Activated CD4-positive, alpha-beta T cell treated with anti-CD3 and anti-CD28 coated beads, Interleukin-2, amount 10 ng/mL, durations not matched to agents 7 days and 5 days (primary cell): ENCODE results near the gene GCN1. TPM values are rescaled to one million over a fixed set of nuclear protein-coding genes. Genes with fewer than 3 reads are reported as not detected.

ENCODE experiments used
- CTCF ChIA-PET: fragments of 350-600 bp; sonication (Branson Sonifier 250); formaldehyde crosslinking; loops from one replicate; lab custom pipeline; 2021; ENCODE audit warnings: antibody characterized with exemption; lab: Charles Lee
- POLR2A ChIA-PET: fragments of 350-600 bp; sonication (Branson Sonifier 250); formaldehyde crosslinking; loops from one replicate; lab custom pipeline; 2021; ENCODE audit warnings: antibody characterized with exemption; lab: Charles Lee
- DNase-seq: peaks from one replicate; pipeline ENCODE4 v3.0.0-alpha.2; 2020
- H3K27ac Mint-ChIP-seq: one replicate; pipeline ENCODE4 v1.8.0; 2021; ENCODE audit warnings: mild to moderate bottlenecking, moderate library complexity, mixed read lengths
- H3K27me3 Mint-ChIP-seq: one replicate; pipeline ENCODE4 v1.8.0; 2021; ENCODE audit warnings: mixed read lengths
- H3K36me3 Mint-ChIP-seq: one replicate; pipeline ENCODE4 v1.8.0; 2021; ENCODE audit warnings: low read depth, mixed read lengths
- H3K4me1 Mint-ChIP-seq: one replicate; pipeline ENCODE4 v1.8.0; 2021; ENCODE audit warnings: mixed read lengths
- H3K4me3 Mint-ChIP-seq: one replicate; pipeline ENCODE4 v1.8.0; 2021; ENCODE audit warnings: mild to moderate bottlenecking, moderate library complexity, mixed read lengths
- H3K9me3 Mint-ChIP-seq: one replicate; pipeline ENCODE4 v1.8.0; 2021; ENCODE audit warnings: mixed read lengths
- total RNA-seq, 2 experiments: library from RNA; stranded (reverse); gene quantifications; one replicate each; pipeline ENCODE4 v1.2.3, GENCODE V29; 2021

The GCN1 gene
- total RNA-seq, 2 experiments from 2014 or later = 90.2 to 95.5 TPM

GRCh38 chr12:120115066-120115465, 79.4 kb downstream of the GCN1 start:
- peaks cover 77% of the 10 kb centered on the region for H3K4me1 Mint-ChIP-seq
- H3K27me3 Mint-ChIP-seq = no peaks in the 10 kb centered on the region
- H3K27ac Mint-ChIP-seq = peak overlapping the region; percentile 89
- H3K9me3 Mint-ChIP-seq = no peaks in the 10 kb centered on the region
- DNase-seq = peak; percentile 23
- ChIA-PET CTCF (interaction anchor here (0.6 to 4.3 kb wide), 7 partner anchors 10 to 336 kb away, joined by 3 to 20 read pairs (median 4); partner anchors contain the start of genes BICDL1 and PXN), POLR2A (interaction anchor here (1.0 kb wide), 1 partner anchor 86 kb away, joined by 6 read pairs; the partner anchor contains the start of gene RPLP0)
- peak overlapping the region; percentile 90 for H3K4me3 Mint-ChIP-seq
- H3K36me3 Mint-ChIP-seq = peaks cover 43% of the 10 kb centered on the region

GRCh38 chr12:120110550-120111501, 83.7 kb downstream of the GCN1 start:
- Mint-ChIP-seq H3K4me3 (peak overlapping the region; percentile 60), H3K9me3 (no peaks in the 10 kb centered on the region), H3K4me1 (peaks cover 70% of the 10 kb centered on the region), H3K27ac (peak overlapping the region; percentile 81), H3K36me3 (peaks cover 49% of the 10 kb centered on the region), H3K27me3 (no peaks in the 10 kb centered on the region)
- DNase-seq = peak; percentile 61
- ChIA-PET POLR2A (interaction anchor here (0.6 kb wide), 2 partner anchors 91 to 1108 kb away, joined by 3 to 5 read pairs; no protein-coding TSS in a partner anchor), CTCF (interaction anchor here (0.6 to 1.9 kb wide), 8 partner anchors 16 to 421 kb away, joined by 3 to 9 read pairs (median 4); partner anchors contain the start of gene RPLP0)

- no peak for DNase-seq
- H3K4me1 Mint-ChIP-seq = peaks cover 59% of the 10 kb centered on the region
- H3K27ac Mint-ChIP-seq = peak overlapping the region; percentile 60
- peaks cover 45% of the 10 kb centered on the region for H3K36me3 Mint-ChIP-seq
- POLR2A ChIA-PET = interaction anchor here (0.6 kb wide), 1 partner anchor 1109 kb away, joined by 3 read pairs; no protein-coding TSS in a partner anchor
- H3K9me3 Mint-ChIP-seq = no peaks in the 10 kb centered on the region
- H3K27me3 Mint-ChIP-seq = no peaks in the 10 kb centered on the region
- no peak overlapping the region for H3K4me3 Mint-ChIP-seq
- CTCF ChIA-PET = interaction anchor here (0.6 to 1.9 kb wide), 5 partner anchors 10 to 422 kb away, joined by 3 to 9 read pairs (median 4); partner anchors contain the start of gene RPLP0
These were observed 84.8 kb downstream of the GCN1 start for GRCh38 chr12:120109570-120110267.

GRCh38 chr12:120106151-120106550, 88.4 kb downstream of the GCN1 start:
- DNase-seq = no peak
- peaks cover 45% of the 10 kb centered on the region for H3K36me3 Mint-ChIP-seq
- ChIA-PET POLR2A (no interaction called here), CTCF (interaction anchor here (0.6 to 1.3 kb wide), 3 partner anchors 10 to 138 kb away, joined by 3 read pairs; no protein-coding TSS in a partner anchor)
- H3K9me3 Mint-ChIP-seq = no peaks in the 10 kb centered on the region
- no peaks in the 10 kb centered on the region for H3K27me3 Mint-ChIP-seq
- peak overlapping the region; percentile 27 for H3K27ac Mint-ChIP-seq
- H3K4me3 Mint-ChIP-seq = no peak overlapping the region
- peaks cover 45% of the 10 kb centered on the region for H3K4me1 Mint-ChIP-seq

- ChIA-PET CTCF (interaction anchor here (1.1 to 3.9 kb wide), 2 partner anchors 16 to 39 kb away, joined by 3 to 19 read pairs; no protein-coding TSS in a partner anchor), POLR2A (no interaction called here)
- H3K4me3 Mint-ChIP-seq = no peak overlapping the region
- peaks cover 43% of the 10 kb centered on the region for H3K36me3 Mint-ChIP-seq
- peaks cover 34% of the 10 kb centered on the region for H3K4me1 Mint-ChIP-seq
- DNase-seq = no peak
- no peak overlapping the region for H3K27ac Mint-ChIP-seq
- H3K9me3 Mint-ChIP-seq = no peaks in the 10 kb centered on the region
- H3K27me3 Mint-ChIP-seq = no peaks in the 10 kb centered on the region
These were observed 91.1 kb downstream of the GCN1 start for GRCh38 chr12:120103371-120103770.

- H3K9me3 Mint-ChIP-seq = no peaks in the 10 kb centered on the region
- POLR2A ChIA-PET = no interaction called here
- no peak for DNase-seq
- CTCF ChIA-PET = interaction anchor here (1.1 to 3.9 kb wide), 2 partner anchors 16 to 38 kb away, joined by 3 to 19 read pairs; no protein-coding TSS in a partner anchor
- H3K36me3 Mint-ChIP-seq = peaks cover 40% of the 10 kb centered on the region
- H3K27ac Mint-ChIP-seq = no peak overlapping the region
- peaks cover 30% of the 10 kb centered on the region for H3K4me1 Mint-ChIP-seq
- H3K27me3 Mint-ChIP-seq = no peaks in the 10 kb centered on the region
- no peak overlapping the region for H3K4me3 Mint-ChIP-seq
These were observed 91.5 kb downstream of the GCN1 start for GRCh38 chr12:120103044-120103338.

GRCh38 chr12:120102189-120103043, 92.1 kb downstream of the GCN1 start:
- peak overlapping the region; percentile 86 for H3K27ac Mint-ChIP-seq
- no peaks in the 10 kb centered on the region for H3K27me3 Mint-ChIP-seq
- no peaks in the 10 kb centered on the region for H3K9me3 Mint-ChIP-seq
- ChIA-PET POLR2A (interaction anchor here (0.6 kb wide), 1 partner anchor 116 kb away, joined by 13 read pairs; no protein-coding TSS in a partner anchor), CTCF (interaction anchor here (1.1 to 3.9 kb wide), 2 partner anchors 15 to 38 kb away, joined by 3 to 19 read pairs; no protein-coding TSS in a partner anchor)
- peaks cover 30% of the 10 kb centered on the region for H3K4me1 Mint-ChIP-seq
- DNase-seq = no peak
- H3K4me3 Mint-ChIP-seq = no peak overlapping the region
- peaks cover 37% of the 10 kb centered on the region for H3K36me3 Mint-ChIP-seq

GRCh38 chr12:120101617-120102016, 92.9 kb downstream of the GCN1 start:
- H3K9me3 Mint-ChIP-seq = no peaks in the 10 kb centered on the region
- H3K36me3 Mint-ChIP-seq = peaks cover 36% of the 10 kb centered on the region
- H3K4me1 Mint-ChIP-seq = peaks cover 28% of the 10 kb centered on the region
- no peaks in the 10 kb centered on the region for H3K27me3 Mint-ChIP-seq
- CTCF ChIA-PET = interaction anchor here (1.7 to 3.9 kb wide), 2 partner anchors 10 to 15 kb away, joined by 7 to 19 read pairs; no protein-coding TSS in a partner anchor
- H3K27ac Mint-ChIP-seq = peak overlapping the region; percentile 86
- H3K4me3 Mint-ChIP-seq = peak overlapping the region; percentile 54
- no peak for DNase-seq
- POLR2A ChIA-PET = interaction anchor here (0.6 kb wide), 1 partner anchor 115 kb away, joined by 13 read pairs; no protein-coding TSS in a partner anchor

GRCh38 chr12:120101182-120101581, 93.3 kb downstream of the GCN1 start:
- no peaks in the 10 kb centered on the region for H3K9me3 Mint-ChIP-seq
- ChIA-PET POLR2A (no interaction called here), CTCF (interaction anchor here (1.7 to 3.9 kb wide), 2 partner anchors 9 to 14 kb away, joined by 7 to 19 read pairs; no protein-coding TSS in a partner anchor)
- peak overlapping the region; percentile 86 for H3K27ac Mint-ChIP-seq
- peaks cover 36% of the 10 kb centered on the region for H3K36me3 Mint-ChIP-seq
- H3K4me3 Mint-ChIP-seq = peak overlapping the region; percentile 54
- no peaks in the 10 kb centered on the region for H3K27me3 Mint-ChIP-seq
- peaks cover 26% of the 10 kb centered on the region for H3K4me1 Mint-ChIP-seq
- no peak for DNase-seq

GRCh38 chr12:120100630-120101029, 93.9 kb downstream of the GCN1 start:
- POLR2A ChIA-PET = no interaction called here
- H3K9me3 Mint-ChIP-seq = no peaks in the 10 kb centered on the region
- H3K27ac Mint-ChIP-seq = peak overlapping the region; percentile 25
- CTCF ChIA-PET = interaction anchor here (0.5 to 3.9 kb wide), 5 partner anchors 8 to 121 kb away, joined by 3 to 19 read pairs (median 3); no protein-coding TSS in a partner anchor
- no peaks in the 10 kb centered on the region for H3K27me3 Mint-ChIP-seq
- H3K36me3 Mint-ChIP-seq = peaks cover 32% of the 10 kb centered on the region
- peaks cover 24% of the 10 kb centered on the region for H3K4me1 Mint-ChIP-seq
- H3K4me3 Mint-ChIP-seq = no peak overlapping the region
- DNase-seq = no peak

GRCh38 chr12:120099738-120100137, 94.8 kb downstream of the GCN1 start:
- Mint-ChIP-seq H3K4me1 (peaks cover 24% of the 10 kb centered on the region), H3K36me3 (peaks cover 28% of the 10 kb centered on the region), H3K4me3 (no peak overlapping the region), H3K27me3 (no peaks in the 10 kb centered on the region), H3K27ac (no peak overlapping the region), H3K9me3 (no peaks in the 10 kb centered on the region)
- no peak for DNase-seq
- POLR2A ChIA-PET = no interaction called here
- CTCF ChIA-PET = interaction anchor here (0.5 to 3.9 kb wide), 4 partner anchors 9 to 263 kb away, joined by 3 to 19 read pairs (median 3); no protein-coding TSS in a partner anchor
